Fibroblast of lung (primary cell): ENCODE results near the gene PRPS1L1. TPM values are rescaled to one million over a fixed set of nuclear protein-coding genes. Genes with fewer than 3 reads are reported as not detected.
A peak's percentile ranks its signal among the peaks of the same experiment; 100 is the strongest.

Experiments
- DNase-seq, 2 donors: peaks; one replicate each; pipeline versions ENCODE4 v3.0.0 to v3.0.0-alpha.2; 2010; ENCODE audit warnings: low read depth in 2 of 2
- H2AFZ ChIP-seq: 2 replicates; pipeline ENCODE4 v1.5.1; 2012; ENCODE audit warnings: low read length, control low read depth, inconsistent platforms
- H3K27ac ChIP-seq: 2 replicates; pipeline ENCODE4 v1.5.1; 2011; ENCODE audit warnings: low read length, control low read depth; ENCODE audit not compliant: insufficient read depth
- H3K27me3 ChIP-seq: 2 replicates; pipeline ENCODE4 v1.5.1; 2011; ENCODE audit warnings: mild to moderate bottlenecking, low read length; ENCODE audit not compliant: control insufficient read depth, insufficient read depth
- H3K36me3 ChIP-seq: 2 replicates; pipeline ENCODE4 v1.5.1; 2011; ENCODE audit warnings: low read length; ENCODE audit not compliant: control insufficient read depth, insufficient read depth
- H3K4me1 ChIP-seq: 2 replicates; pipeline ENCODE4 v1.5.1; 2011; ENCODE audit warnings: low read length; ENCODE audit not compliant: control insufficient read depth, insufficient read depth; ENCODE audit errors: extremely low read depth
- H3K4me2 ChIP-seq: 2 replicates; pipeline ENCODE4 v1.5.1; 2011; ENCODE audit warnings: low read length, control low read depth; ENCODE audit not compliant: insufficient read depth; ENCODE audit errors: extremely low read depth
- H3K4me3 ChIP-seq, 4 experiments: fragments of 200-600 bp in 1 of 4; sonication (generic) in 1 of 4; replicated peaks in 1 of 4; 2 replicates each; pipeline ENCODE4 v1.5.1; 2011 to 2016; ENCODE audit warnings: low read length in 4 of 4, low read depth in 3 of 4, mild to moderate bottlenecking in 3 of 4, control low read depth in 2 of 4, inconsistent platforms in 1 of 4, mixed read lengths in 1 of 4; ENCODE audit not compliant: insufficient read depth in 1 of 4; ENCODE audit errors: control extremely low read depth in 1 of 4
- H3K79me2 ChIP-seq: 2 replicates; pipeline ENCODE4 v1.5.1; 2012; ENCODE audit warnings: mild to moderate bottlenecking, low read length, inconsistent platforms; ENCODE audit not compliant: control insufficient read depth, insufficient read depth
- H3K9ac ChIP-seq: 2 replicates; pipeline ENCODE4 v1.5.1; 2011; ENCODE audit warnings: mild to moderate bottlenecking, low read length, control low read depth; ENCODE audit not compliant: insufficient read depth
- H3K9me3 ChIP-seq: 2 replicates; pipeline ENCODE4 v1.5.1; 2012; ENCODE audit warnings: low read depth, low read length; ENCODE audit not compliant: control insufficient read depth, insufficient read depth
- H4K20me1 ChIP-seq: 2 replicates; pipeline ENCODE4 v1.5.1; 2011; ENCODE audit warnings: low read length; ENCODE audit not compliant: control insufficient read depth, insufficient read depth; ENCODE audit errors: extremely low read depth
- EZH2 ChIP-seq: IDR thresholded peaks from 2 replicates; pipeline ENCODE4 v1.5.1; 2012; ENCODE audit warnings: low read length, control low read depth, mild to moderate bottlenecking; ENCODE audit errors: missing control alignments
- polyA plus RNA-seq, 2 donors: library from polyadenylated mRNA; depleted of rRNA in 1 of 2; stranded (reverse) in 1 of 2; unstranded in 1 of 2; fragments of >200 nt; gene quantifications; 2 replicates each; pipeline ENCODE4 v1.2.1, GENCODE V29; 2011 to 2012; ENCODE audit warnings: missing spikeins in 1 of 2
- total RNA-seq: library from RNA; depleted of rRNA; stranded (reverse); fragments of >200 nt; gene quantifications from 2 replicates; pipeline ENCODE4 v1.2.1, GENCODE V29; 2014
- TF ChIP-seq, protein P1 (sequence below), 2 donors: IDR thresholded peaks in 1 of 2; conservative IDR thresholded peaks in 1 of 2; 1 replicate in 1 of 2; 2 replicates in 1 of 2; pipeline ENCODE4 v1.5.1; 2011 to 2012; ENCODE audit warnings: low read length in 2 of 2, control low read depth in 1 of 2, inconsistent platforms in 1 of 2, low read depth in 1 of 2, mild to moderate bottlenecking in 1 of 2

Gene PRPS1L1
- total and polyA plus RNA-seq, 2 donors (not counting 1 experiment from before 2014, with no cell fraction given): not detected

DNA sequence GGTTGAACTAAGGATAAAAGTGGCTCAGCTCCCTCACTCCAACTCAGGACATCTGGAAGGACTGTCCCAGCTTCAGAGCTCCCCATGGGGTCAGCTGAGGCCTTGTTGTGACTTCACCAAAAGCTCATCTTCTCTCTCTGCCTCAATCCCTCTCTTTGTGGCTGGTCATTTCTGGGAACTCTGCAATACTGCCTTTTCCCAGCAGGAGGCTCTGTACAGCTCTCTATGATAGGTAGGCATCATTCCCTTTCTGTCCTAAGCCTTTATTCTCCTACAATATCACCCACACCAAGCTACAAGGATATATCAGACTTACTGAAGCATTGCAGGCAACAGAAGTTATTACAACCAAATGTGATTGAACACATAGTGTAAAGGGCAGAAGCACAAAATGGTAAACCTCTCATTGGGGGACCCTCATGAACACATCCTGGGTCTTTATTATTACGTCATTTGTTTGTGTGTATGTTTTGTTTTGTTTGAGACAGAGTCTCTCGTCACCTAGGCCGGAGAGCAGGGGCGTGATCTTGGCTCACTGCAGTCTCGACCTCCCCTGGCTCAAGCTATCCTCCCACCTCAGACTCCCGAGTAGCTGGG is 36.7 kb upstream of the PRPS1L1 start:
- Histone ChIP-seq H3K4me2 (no peak overlapping the region), H3K27me3 (no peaks in the 10 kb centered on the region), H3K9me3 (no peaks in the 10 kb centered on the region), H3K79me2 (no peaks in the 10 kb centered on the region), H4K20me1 (no peaks in the 10 kb centered on the region), H3K36me3 (no peaks in the 10 kb centered on the region), H3K4me3 (no peak overlapping the region), H3K9ac (no peak overlapping the region), H2AFZ (no peak overlapping the region), H3K27ac (no peak overlapping the region), H3K4me1 (no peaks in the 10 kb centered on the region)
- no peak for TF ChIP-seq EZH2
- TF ChIP-seq, protein P1, sequence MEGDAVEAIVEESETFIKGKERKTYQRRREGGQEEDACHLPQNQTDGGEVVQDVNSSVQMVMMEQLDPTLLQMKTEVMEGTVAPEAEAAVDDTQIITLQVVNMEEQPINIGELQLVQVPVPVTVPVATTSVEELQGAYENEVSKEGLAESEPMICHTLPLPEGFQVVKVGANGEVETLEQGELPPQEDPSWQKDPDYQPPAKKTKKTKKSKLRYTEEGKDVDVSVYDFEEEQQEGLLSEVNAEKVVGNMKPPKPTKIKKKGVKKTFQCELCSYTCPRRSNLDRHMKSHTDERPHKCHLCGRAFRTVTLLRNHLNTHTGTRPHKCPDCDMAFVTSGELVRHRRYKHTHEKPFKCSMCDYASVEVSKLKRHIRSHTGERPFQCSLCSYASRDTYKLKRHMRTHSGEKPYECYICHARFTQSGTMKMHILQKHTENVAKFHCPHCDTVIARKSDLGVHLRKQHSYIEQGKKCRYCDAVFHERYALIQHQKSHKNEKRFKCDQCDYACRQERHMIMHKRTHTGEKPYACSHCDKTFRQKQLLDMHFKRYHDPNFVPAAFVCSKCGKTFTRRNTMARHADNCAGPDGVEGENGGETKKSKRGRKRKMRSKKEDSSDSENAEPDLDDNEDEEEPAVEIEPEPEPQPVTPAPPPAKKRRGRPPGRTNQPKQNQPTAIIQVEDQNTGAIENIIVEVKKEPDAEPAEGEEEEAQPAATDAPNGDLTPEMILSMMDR (conservative IDR thresholded peaks at IDR 0.05 in 1 of 2, IDR thresholded peaks at IDR 0.05 in 1 of 2; ENCODE audit: low read depth in 1 of 2, low read length in 2 of 2): peak; percentile 41 to 63
- no peak for DNase-seq

DNA sequence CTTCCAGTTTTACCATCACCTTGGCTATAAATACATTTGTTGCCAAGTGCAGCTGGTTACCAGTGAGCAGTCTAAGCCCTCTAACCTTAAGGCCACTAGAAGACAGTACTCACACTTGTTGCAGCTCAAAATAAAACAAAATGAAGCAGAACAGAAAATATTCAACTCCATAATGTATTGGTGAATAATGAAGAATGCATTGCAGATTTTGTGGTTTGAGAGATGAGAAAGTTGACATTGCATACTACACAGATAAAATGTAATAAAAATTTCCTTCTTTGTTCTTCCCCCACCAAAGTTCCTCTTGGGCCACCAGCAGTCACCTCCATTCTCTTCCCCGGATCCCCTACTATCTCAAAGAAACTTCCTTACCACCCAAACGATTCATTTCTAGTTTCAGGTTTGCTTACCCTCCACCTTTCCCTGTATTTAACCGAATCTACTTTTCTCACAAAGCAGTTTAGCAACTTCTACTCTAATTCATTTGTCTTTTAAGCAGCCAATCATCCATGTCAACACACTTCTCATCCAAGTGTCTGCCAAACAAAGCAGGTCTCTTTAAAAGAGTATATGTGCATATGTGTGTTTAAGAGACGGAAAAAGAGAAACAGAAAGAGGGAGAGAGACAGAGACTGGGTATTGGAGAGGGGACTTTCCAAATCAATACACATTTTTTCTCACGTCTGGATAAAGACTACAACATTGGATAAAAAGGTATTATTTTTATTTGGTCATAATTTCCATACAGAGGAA is 35.7 kb upstream of the PRPS1L1 start:
- no peaks in the 10 kb centered on the region for H3K36me3 ChIP-seq
- H3K9me3 ChIP-seq: no peaks in the 10 kb centered on the region
- H3K9ac ChIP-seq: no peak overlapping the region
- H3K4me2 ChIP-seq: no peak overlapping the region
- DNase-seq: no peak
- H3K79me2 ChIP-seq: no peaks in the 10 kb centered on the region
- no peaks in the 10 kb centered on the region for H3K27me3 ChIP-seq
- no peaks in the 10 kb centered on the region for H3K4me1 ChIP-seq
- H3K4me3 ChIP-seq: no peak overlapping the region
- no peak overlapping the region for H3K27ac ChIP-seq
- H2AFZ ChIP-seq: no peak overlapping the region
- no peaks in the 10 kb centered on the region for H4K20me1 ChIP-seq
- TF ChIP-seq, protein P1 (conservative IDR thresholded peaks at IDR 0.05 in 1 of 2, IDR thresholded peaks at IDR 0.05 in 1 of 2; ENCODE audit: low read depth in 1 of 2, low read length in 2 of 2): no peak
- TF ChIP-seq EZH2: no peak

DNA sequence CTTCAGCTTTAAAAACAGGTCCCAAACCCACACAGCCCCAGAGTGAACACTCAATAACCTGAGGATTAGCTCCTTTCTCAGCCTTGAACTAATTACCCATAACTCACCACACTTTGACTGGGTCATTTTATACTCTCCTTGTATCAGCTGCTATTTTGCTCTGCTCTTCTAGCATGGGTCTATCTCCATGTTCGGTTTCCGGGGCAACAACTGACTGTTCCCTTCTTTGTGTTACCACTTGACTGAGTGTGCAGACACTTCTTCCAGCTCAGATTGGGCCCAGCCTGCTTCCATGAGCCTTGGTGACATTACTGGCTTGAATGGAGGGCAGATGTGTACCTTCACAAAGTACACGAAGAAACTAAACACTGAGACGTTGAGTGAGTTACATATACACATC is 31.5 kb upstream of the PRPS1L1 start:
- Histone ChIP-seq H3K4me1 (no peaks in the 10 kb centered on the region), H3K27me3 (no peaks in the 10 kb centered on the region), H3K36me3 (no peaks in the 10 kb centered on the region), H3K9me3 (no peaks in the 10 kb centered on the region), H3K4me3 (no peak overlapping the region), H2AFZ (no peak overlapping the region), H3K79me2 (no peaks in the 10 kb centered on the region), H3K9ac (no peak overlapping the region), H3K27ac (no peak overlapping the region), H4K20me1 (no peaks in the 10 kb centered on the region), H3K4me2 (no peak overlapping the region)
- DNase-seq: no peak
- TF ChIP-seq, protein P1 (conservative IDR thresholded peaks at IDR 0.05 in 1 of 2, IDR thresholded peaks at IDR 0.05 in 1 of 2; ENCODE audit: low read depth in 1 of 2, low read length in 2 of 2): no peak
- TF ChIP-seq EZH2: no peak
